Esophagus muscularis mucosa (tissue), 4 donors: ENCODE measurements around the gene CXXC5.

ENCODE experiments used
- CTCF ChIP-seq, 3 experiments: fragments of 200-600 bp in 2 of 3; fragments of 450-650 bp in 1 of 3; sonication (generic) in 2 of 3; IDR thresholded peaks; one replicate each; pipeline ENCODE4 v1.5.1; 2017 to 2019; ENCODE audit warnings: antibody characterized with exemption in 3 of 3, mild to moderate bottlenecking in 2 of 3, moderate library complexity in 1 of 3
- EP300 ChIP-seq: sonication (generic); formaldehyde crosslinking; IDR thresholded peaks from one replicate; pipeline ENCODE4 v1.6.1; 2017; ENCODE audit warnings: antibody characterized with exemption
- POLR2A ChIP-seq: fragments of 450-650 bp; IDR thresholded peaks from one replicate; pipeline ENCODE4 v1.6.1; 2017; ENCODE audit warnings: antibody characterized with exemption, moderate library complexity, mild to moderate bottlenecking, low read depth

GRCh38 chr5:139701056-139701741 lies 53.0 kb downstream of the CXXC5 start:
- TF ChIP-seq POLR2A: no peak
- no peak for TF ChIP-seq CTCF (IDR thresholded peaks at IDR 0.05)
- TF ChIP-seq EP300: no peak
